Natural killer cell (primary cell): Measurements from ENCODE around the gene TSHB. TPM values are rescaled to one million over a fixed set of nuclear protein-coding genes. Genes with fewer than 3 reads are reported as not detected.
"Not testable (repeated sequence)": the region's sequence is repeated elsewhere in the genome, so short reads cannot be mapped to it uniquely, and the experiment has no call there.

ENCODE experiments used
- ATAC-seq, 3 donors: fragments of 150-1000 bp in 2 of 3; fragments of 200-7000 bp in 1 of 3; cut with Tn5 transposase; 1 replicate in 1 of 3; 2 replicates in 2 of 3; pipeline ENCODE4 v1.10.0; 2021; ENCODE audit warnings: mild to moderate bottlenecking in 2 of 3, moderate library complexity in 2 of 3
- DNase-seq, 2 donors: peaks; one replicate each; pipeline versions ENCODE4 v3.0.0 to v3.0.0-alpha.2; 2013 to 2021; ENCODE audit warnings: mixed read lengths in 1 of 2
- H3K27ac ChIP-seq: one replicate; pipeline ENCODE4 v1.5.1; 2013; ENCODE audit warnings: mild to moderate bottlenecking, low read length
- H3K27me3 ChIP-seq: one replicate; pipeline ENCODE4 v1.6.1; 2013; ENCODE audit warnings: low read length; ENCODE audit not compliant: control insufficient read depth, insufficient read depth
- H3K36me3 ChIP-seq: one replicate; pipeline ENCODE4 v1.6.1; 2013; ENCODE audit warnings: low read length; ENCODE audit not compliant: control insufficient read depth, insufficient read depth
- H3K4me1 ChIP-seq: one replicate; pipeline ENCODE4 v1.6.1; 2013; ENCODE audit warnings: low read length; ENCODE audit not compliant: control insufficient read depth, insufficient read depth
- H3K4me3 ChIP-seq: one replicate; pipeline ENCODE4 v1.5.1; 2013; ENCODE audit warnings: low read length
- H3K9me3 ChIP-seq: one replicate; pipeline ENCODE4 v1.6.1; 2013; ENCODE audit warnings: low read length; ENCODE audit not compliant: control insufficient read depth, insufficient read depth
- H3K27ac Mint-ChIP-seq, 2 donors: one replicate each; pipeline ENCODE4 v1.8.0; 2022; ENCODE audit warnings: mild to moderate bottlenecking in 2 of 2, mixed read lengths in 2 of 2, moderate library complexity in 1 of 2
- H3K27me3 Mint-ChIP-seq, 2 donors: one replicate each; pipeline ENCODE4 v1.8.0; 2022; ENCODE audit warnings: low read depth in 2 of 2, mixed read lengths in 2 of 2
- H3K36me3 Mint-ChIP-seq: one replicate; pipeline ENCODE4 v1.8.0; 2022; ENCODE audit warnings: mixed read lengths
- H3K4me1 Mint-ChIP-seq, 2 donors: one replicate each; pipeline ENCODE4 v1.8.0; 2022; ENCODE audit warnings: mixed read lengths in 2 of 2
- H3K4me3 Mint-ChIP-seq: one replicate; pipeline ENCODE4 v1.8.0; 2022; ENCODE audit warnings: mild to moderate bottlenecking, moderate library complexity, mixed read lengths
- H3K9me3 Mint-ChIP-seq, 2 donors: one replicate each; pipeline ENCODE4 v1.8.0; 2022; ENCODE audit warnings: mixed read lengths in 2 of 2
- WGBS: methylation state at CpG from one replicate; pipeline ENCODE4 v1.1.7; 2013; ENCODE audit warnings: missing lambda C conversion rate; ENCODE audit not compliant: insufficient coverage; 5-methylcytosine and 5-hydroxymethylcytosine counted together
- intact Hi-C: fragments of 100-400 bp; cut with micrococcal nuclease; formaldehyde crosslinking; loops from one replicate; pipeline ENCODE4 v1.14.2; 2022
- total RNA-seq, 4 donors: library from RNA; stranded (reverse); fragments of 120-200 nt in 1 of 4; gene quantifications; one replicate each; pipeline versions ENCODE4 v1.2.3 to v1.2.4, GENCODE V29; 2013 to 2022
- TF ChIP-seq, protein P1 (sequence below): fragments of 200-600 bp; IDR thresholded peaks from one replicate; pipeline ENCODE4 v1.8.0; 2022; ENCODE audit warnings: antibody characterized with exemption

TSHB gene
- total RNA-seq, 3 donors from 2014 or later (not counting 1 experiment from before 2014, with no cell fraction given): not detected

- no peaks in the 10 kb centered on the region for H3K4me1 Mint-ChIP-seq
- DNase-seq (no peak), ATAC-seq (no peak)
- H3K36me3 Mint-ChIP-seq: no peaks in the 10 kb centered on the region
- Histone ChIP-seq H3K36me3 (no peaks in the 10 kb centered on the region), H3K4me3 (no peak overlapping the region), H3K27me3 (no peaks in the 10 kb centered on the region), H3K27ac (no peak overlapping the region), H3K9me3 (no peaks in the 10 kb centered on the region), H3K4me1 (no peaks in the 10 kb centered on the region)
- peaks cover 0 to 3% of the 10 kb centered on the region in 2 donors for H3K9me3 Mint-ChIP-seq
- TF ChIP-seq, protein P1, sequence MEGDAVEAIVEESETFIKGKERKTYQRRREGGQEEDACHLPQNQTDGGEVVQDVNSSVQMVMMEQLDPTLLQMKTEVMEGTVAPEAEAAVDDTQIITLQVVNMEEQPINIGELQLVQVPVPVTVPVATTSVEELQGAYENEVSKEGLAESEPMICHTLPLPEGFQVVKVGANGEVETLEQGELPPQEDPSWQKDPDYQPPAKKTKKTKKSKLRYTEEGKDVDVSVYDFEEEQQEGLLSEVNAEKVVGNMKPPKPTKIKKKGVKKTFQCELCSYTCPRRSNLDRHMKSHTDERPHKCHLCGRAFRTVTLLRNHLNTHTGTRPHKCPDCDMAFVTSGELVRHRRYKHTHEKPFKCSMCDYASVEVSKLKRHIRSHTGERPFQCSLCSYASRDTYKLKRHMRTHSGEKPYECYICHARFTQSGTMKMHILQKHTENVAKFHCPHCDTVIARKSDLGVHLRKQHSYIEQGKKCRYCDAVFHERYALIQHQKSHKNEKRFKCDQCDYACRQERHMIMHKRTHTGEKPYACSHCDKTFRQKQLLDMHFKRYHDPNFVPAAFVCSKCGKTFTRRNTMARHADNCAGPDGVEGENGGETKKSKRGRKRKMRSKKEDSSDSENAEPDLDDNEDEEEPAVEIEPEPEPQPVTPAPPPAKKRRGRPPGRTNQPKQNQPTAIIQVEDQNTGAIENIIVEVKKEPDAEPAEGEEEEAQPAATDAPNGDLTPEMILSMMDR: no peak
- H3K27me3 Mint-ChIP-seq: peaks cover 9 to 15% of the 10 kb centered on the region in 2 donors
- no peak overlapping the region for H3K27ac Mint-ChIP-seq
- intact Hi-C loops: no loop called here
- no peak overlapping the region for H3K4me3 Mint-ChIP-seq
- WGBS: 100% methylated on average over 2 of the region's 2 CpGs
These were observed 15.8 kb upstream of the TSHB start for GRCh38 chr1:115013792-115014191.

- H3K9me3 Mint-ChIP-seq, ATAC-seq, H3K4me1 ChIP-seq, H3K36me3 Mint-ChIP-seq, H3K4me3 ChIP-seq, H3K4me1 Mint-ChIP-seq, H3K36me3 ChIP-seq, H3K27ac Mint-ChIP-seq, H3K27me3 ChIP-seq, DNase-seq, H3K27ac ChIP-seq, H3K9me3 ChIP-seq, intact Hi-C loops, H3K4me3 Mint-ChIP-seq: not testable (repeated sequence)
- WGBS: 86% methylated on average over 9 of the region's 9 CpGs
- H3K27me3 Mint-ChIP-seq: peaks cover 24 to 41% of the 10 kb centered on the region in 2 donors
These were observed 10.1 kb upstream of the TSHB start for GRCh38 chr1:115019549-115019948.

- WGBS: 71% methylated on average over 1 of the region's 1 CpG
- no peaks in the 10 kb centered on the region for H3K4me1 ChIP-seq
- TF ChIP-seq, protein P1: no peak
- Mint-ChIP-seq H3K36me3 (no peaks in the 10 kb centered on the region), H3K4me3 (no peak overlapping the region), H3K27me3 (peaks cover 24 to 41% of the 10 kb centered on the region in 2 donors), H3K9me3 (peaks cover 0 to 3% of the 10 kb centered on the region in 2 donors), H3K27ac (no peak overlapping the region), H3K4me1 (no peaks in the 10 kb centered on the region)
- no peak for DNase-seq
- H3K36me3 ChIP-seq: no peaks in the 10 kb centered on the region
- H3K9me3 ChIP-seq: no peaks in the 10 kb centered on the region
- H3K4me3 ChIP-seq: no peak overlapping the region
- no peak for ATAC-seq
- intact Hi-C loops: no loop called here
- peaks cover 5% of the 10 kb centered on the region for H3K27me3 ChIP-seq
- no peak overlapping the region for H3K27ac ChIP-seq
These were observed 8.5 kb upstream of the TSHB start for GRCh38 chr1:115021145-115021544.

GRCh38 chr1:115023593-115023992, 6.0 kb upstream of the TSHB start:
- no peak overlapping the region for H3K4me3 ChIP-seq
- Mint-ChIP-seq H3K9me3 (no peaks in the 10 kb centered on the region), H3K4me1 (no peaks in the 10 kb centered on the region), H3K27me3 (peaks cover 20 to 37% of the 10 kb centered on the region in 2 donors), H3K27ac (no peak overlapping the region), H3K4me3 (no peak overlapping the region), H3K36me3 (no peaks in the 10 kb centered on the region)
- TF ChIP-seq, protein P1: no peak
- H3K36me3 ChIP-seq: no peaks in the 10 kb centered on the region
- ATAC-seq (no peak), DNase-seq (no peak)
- intact Hi-C loops: no loop called here
- peaks cover 5% of the 10 kb centered on the region for H3K27me3 ChIP-seq
- H3K9me3 ChIP-seq: no peaks in the 10 kb centered on the region
- H3K27ac ChIP-seq: no peak overlapping the region
- no peaks in the 10 kb centered on the region for H3K4me1 ChIP-seq
